ENCODE data around the gene PPP1R15A.
"Not testable (repeated sequence)": the region's sequence is repeated elsewhere in the genome, so short reads cannot be mapped to it uniquely, and the experiment has no call there.

The PPP1R15A gene

GRCh38 chr19:48859711-48860572 lies 12.3 kb upstream of the PPP1R15A start:
- no peak for DNase-seq

- DNase-seq, result no peak
Observed at GRCh38 chr19:48861313-48861712, 10.9 kb upstream of the PPP1R15A start.

- no peak for DNase-seq
Observed at GRCh38 chr19:48862827-48863226, 9.4 kb upstream of the PPP1R15A start.

GRCh38 chr19:48866692-48867091 lies 5.5 kb upstream of the PPP1R15A start:
- no peak for DNase-seq

GRCh38 chr19:48867123-48867745 lies 5.0 kb upstream of the PPP1R15A start:
- no peak for DNase-seq

GRCh38 chr19:48867746-48868113 lies 4.5 kb upstream of the PPP1R15A start:
- no peak for DNase-seq

GRCh38 chr19:48868114-48868886 lies 3.9 kb upstream of the PPP1R15A start, which contains the start of gene PLEKHA4:
Gene PLEKHA4 (minus strand): TSS chr19:48868617. CDS start chr19:48867620, 997 bp downstream.
- no peak for DNase-seq

- DNase-seq, result no peak
Observed at GRCh38 chr19:48870048-48870447, 2.2 kb upstream of the PPP1R15A start.

GRCh38 chr19:48871471-48872181 lies 595 bp upstream of the PPP1R15A start:
- not testable (repeated sequence) for DNase-seq

- DNase-seq, result peak; percentile 66 to 72
Observed at GRCh38 chr19:48872884-48873475, 759 bp downstream of the PPP1R15A start.

- DNase-seq, result no peak
Observed at GRCh38 chr19:48873476-48874302, 1.5 kb downstream of the PPP1R15A start.

GRCh38 chr19:48874303-48875135 lies 2.3 kb downstream of the PPP1R15A start:
- DNase-seq, result no peak

- DNase-seq, result peak; percentile 35
Observed at GRCh38 chr19:48876043-48876981, 4.1 kb downstream of the PPP1R15A start.

GRCh38 chr19:48877855-48878195 lies 5.6 kb downstream of the PPP1R15A start:
- DNase-seq, result no peak

- no peak for DNase-seq
Observed at GRCh38 chr19:48878196-48879024, 6.2 kb downstream of the PPP1R15A start.

GRCh38 chr19:48879025-48879637 lies 6.9 kb downstream of the PPP1R15A start:
- DNase-seq, result no peak

- not testable (repeated sequence) for DNase-seq
Observed at GRCh38 chr19:48879696-48880095, 7.5 kb downstream of the PPP1R15A start.
